NB4 (cell line): ENCODE results near the gene SP2.

Source experiments
- MAX ChIP-seq: IDR thresholded peaks from 2 replicates; pipeline ENCODE4 v1.6.1; 2011; ENCODE audit warnings: low read depth, low read length
- MYC ChIP-seq: IDR thresholded peaks from 2 replicates; pipeline ENCODE4 v1.6.1; 2011; ENCODE audit warnings: low read depth, low read length
- POLR2A ChIP-seq: IDR thresholded peaks from 2 replicates; pipeline ENCODE4 v1.6.1; 2011; ENCODE audit warnings: mild to moderate bottlenecking; ENCODE audit not compliant: insufficient read length; ENCODE audit errors: extremely low read depth
- TF ChIP-seq, protein P1 (sequence below): IDR thresholded peaks from one replicate; pipeline ENCODE4 v1.5.1; 2012; ENCODE audit warnings: low read depth, low read length

DNA sequence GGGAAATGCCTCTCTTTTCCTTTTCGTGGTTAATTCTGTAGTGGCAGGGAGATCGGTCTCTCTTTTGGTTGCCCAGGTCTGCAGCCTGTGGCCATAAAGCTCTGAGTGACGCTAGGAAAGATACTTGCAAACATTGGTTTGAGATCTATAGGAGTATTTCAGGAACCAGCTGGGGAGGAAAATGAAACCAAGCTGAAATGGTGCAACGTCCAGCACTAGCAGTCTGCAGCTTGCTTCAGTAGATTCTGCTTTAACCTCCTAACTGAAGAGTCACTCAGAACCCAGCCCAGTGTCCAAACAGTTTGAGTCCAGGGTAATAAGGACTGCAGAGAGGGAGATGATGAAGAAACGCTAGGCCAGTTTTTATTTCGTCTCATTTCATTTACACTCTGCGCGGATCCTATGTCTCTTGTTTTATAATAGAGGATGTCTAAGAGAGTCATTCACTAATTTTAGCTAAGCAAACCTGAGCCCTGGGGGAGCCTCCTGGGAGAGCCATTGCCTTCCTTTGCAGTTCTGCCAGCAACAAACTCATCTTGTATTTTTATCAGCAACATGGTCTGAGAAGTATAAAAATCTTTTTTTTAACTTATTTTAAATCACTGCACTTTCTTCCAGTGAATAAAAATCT, 12.0 kb downstream of the SP2 start:
- TF ChIP-seq, protein P1, sequence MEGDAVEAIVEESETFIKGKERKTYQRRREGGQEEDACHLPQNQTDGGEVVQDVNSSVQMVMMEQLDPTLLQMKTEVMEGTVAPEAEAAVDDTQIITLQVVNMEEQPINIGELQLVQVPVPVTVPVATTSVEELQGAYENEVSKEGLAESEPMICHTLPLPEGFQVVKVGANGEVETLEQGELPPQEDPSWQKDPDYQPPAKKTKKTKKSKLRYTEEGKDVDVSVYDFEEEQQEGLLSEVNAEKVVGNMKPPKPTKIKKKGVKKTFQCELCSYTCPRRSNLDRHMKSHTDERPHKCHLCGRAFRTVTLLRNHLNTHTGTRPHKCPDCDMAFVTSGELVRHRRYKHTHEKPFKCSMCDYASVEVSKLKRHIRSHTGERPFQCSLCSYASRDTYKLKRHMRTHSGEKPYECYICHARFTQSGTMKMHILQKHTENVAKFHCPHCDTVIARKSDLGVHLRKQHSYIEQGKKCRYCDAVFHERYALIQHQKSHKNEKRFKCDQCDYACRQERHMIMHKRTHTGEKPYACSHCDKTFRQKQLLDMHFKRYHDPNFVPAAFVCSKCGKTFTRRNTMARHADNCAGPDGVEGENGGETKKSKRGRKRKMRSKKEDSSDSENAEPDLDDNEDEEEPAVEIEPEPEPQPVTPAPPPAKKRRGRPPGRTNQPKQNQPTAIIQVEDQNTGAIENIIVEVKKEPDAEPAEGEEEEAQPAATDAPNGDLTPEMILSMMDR = no peak
- no peak for TF ChIP-seq POLR2A
- no peak for TF ChIP-seq MYC
- no peak for TF ChIP-seq MAX
